Measurements from ENCODE around the gene SLC25A20.

The SLC25A20 gene

GRCh38 chr3:48899273-48899672 is 591 bp upstream of the SLC25A20 start:
- no peak for DNase-seq (ENCODE audit: extremely low read depth in 1 of 2, low read depth in 1 of 2)

- DNase-seq (ENCODE audit: extremely low read depth in 1 of 2, low read depth in 1 of 2), result no peak
These were observed 964 bp downstream of the SLC25A20 start for GRCh38 chr3:48897460-48898376.

GRCh38 chr3:48896936-48897335 is 1.7 kb downstream of the SLC25A20 start:
- DNase-seq (ENCODE audit: extremely low read depth in 1 of 2, low read depth in 1 of 2), result no peak

GRCh38 chr3:48894516-48894915 is 4.2 kb downstream of the SLC25A20 start:
- no peak for DNase-seq (ENCODE audit: extremely low read depth in 1 of 2, low read depth in 1 of 2)

DNA sequence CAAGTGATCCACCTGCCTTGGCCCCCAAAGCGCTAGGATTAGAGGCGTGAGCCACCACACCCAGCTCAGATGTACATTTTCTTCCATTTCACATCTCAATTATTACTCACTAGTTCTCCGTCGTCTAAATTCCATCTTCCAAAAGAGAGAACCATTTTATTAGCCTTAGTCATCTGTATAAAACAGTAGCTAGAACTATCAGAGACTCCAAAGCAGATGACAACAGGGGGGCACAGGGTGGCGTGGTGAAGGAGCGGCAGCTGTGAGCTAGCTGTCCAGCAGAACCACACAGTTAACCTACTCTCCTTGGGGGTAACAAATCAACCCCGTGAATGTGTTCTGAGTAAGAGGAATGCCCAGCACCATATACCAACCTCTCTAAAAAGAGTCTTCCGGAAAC is 7.1 kb downstream of the SLC25A20 start:
- DNase-seq (ENCODE audit: extremely low read depth in 1 of 2, low read depth in 1 of 2), result no peak

DNA sequence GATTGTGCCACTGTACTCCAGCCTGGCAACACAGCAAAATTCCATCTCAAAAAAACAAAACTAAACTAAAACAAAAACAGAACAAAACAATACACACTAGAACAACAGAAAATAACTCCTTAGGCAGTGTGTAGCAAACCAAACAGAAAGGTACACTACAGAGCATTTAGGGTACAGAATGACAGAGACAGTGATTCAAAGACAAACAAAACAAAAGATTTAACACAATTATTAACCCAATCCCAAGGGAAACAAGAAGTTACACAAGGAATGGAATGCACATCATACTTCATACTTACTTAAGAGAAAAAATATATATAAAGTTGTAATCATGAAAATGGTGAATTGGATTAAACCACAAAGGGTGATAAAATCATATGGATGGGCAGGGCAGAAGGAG is 12.9 kb downstream of the SLC25A20 start:
- no peak for DNase-seq (ENCODE audit: extremely low read depth in 1 of 2, low read depth in 1 of 2)

DNA sequence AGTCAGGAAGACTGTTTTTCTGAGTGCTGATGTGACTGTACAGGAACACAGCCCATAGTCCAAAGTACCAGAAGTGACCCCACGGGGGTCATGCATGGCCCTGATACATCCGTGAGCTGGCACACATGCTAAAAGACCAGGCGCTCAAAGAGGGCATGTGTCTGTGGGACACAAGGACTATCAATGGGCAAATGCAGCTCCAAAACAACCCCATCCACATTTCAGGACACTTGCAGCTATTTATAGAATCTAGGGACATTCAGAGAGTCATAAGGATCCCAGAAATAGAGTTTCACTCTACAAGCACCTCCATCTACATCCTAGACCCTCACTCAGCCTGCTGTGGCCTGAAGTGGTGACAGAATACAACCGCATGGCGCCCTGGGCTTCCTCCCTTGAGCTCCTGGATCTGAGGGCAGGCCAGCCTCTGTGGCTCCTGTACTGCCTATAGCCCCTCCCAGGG is 17.0 kb downstream of the SLC25A20 start:
- no peak for DNase-seq (ENCODE audit: extremely low read depth in 1 of 2, low read depth in 1 of 2)

DNA sequence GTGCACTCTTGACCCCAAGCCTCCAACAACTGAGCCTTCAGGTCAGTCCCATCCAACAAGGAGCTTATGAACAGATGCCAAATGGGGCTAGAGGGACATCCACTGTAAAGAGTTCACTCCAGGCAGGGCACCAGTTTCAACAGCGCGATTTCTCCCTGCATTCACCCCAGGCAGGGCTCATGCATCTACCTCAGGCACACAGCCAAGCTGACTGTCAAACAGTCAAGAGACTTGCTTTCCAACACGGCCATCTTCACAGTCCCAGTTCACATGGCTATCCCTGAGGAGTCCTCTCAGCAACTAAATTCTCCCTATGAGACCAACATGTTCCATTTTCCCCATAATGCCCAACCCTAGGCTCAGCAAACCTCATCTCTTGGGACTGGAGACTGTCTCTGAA is 17.7 kb downstream of the SLC25A20 start:
- DNase-seq (ENCODE audit: extremely low read depth in 1 of 2, low read depth in 1 of 2), result no peak

DNA sequence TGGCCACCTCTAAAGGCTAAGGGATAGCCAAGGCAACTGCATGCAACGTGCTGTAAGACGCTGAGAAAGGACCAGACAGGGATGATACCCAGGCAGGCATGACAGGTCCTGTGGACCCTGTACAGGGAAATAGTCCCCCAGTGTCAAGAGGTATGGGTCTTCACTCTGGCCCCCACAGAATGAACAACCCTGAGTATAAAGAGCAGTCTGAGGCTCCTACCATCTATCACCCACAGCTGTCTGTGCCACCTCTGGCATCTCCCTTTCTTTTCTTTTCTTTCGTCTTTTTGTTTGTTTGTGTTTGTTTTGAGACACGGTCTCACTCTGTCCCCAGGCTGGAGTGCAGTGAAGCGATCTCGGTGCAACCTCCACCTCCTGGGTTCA is 18.7 kb downstream of the SLC25A20 start:
- DNase-seq (ENCODE audit: extremely low read depth in 1 of 2, low read depth in 1 of 2), result no peak

DNA sequence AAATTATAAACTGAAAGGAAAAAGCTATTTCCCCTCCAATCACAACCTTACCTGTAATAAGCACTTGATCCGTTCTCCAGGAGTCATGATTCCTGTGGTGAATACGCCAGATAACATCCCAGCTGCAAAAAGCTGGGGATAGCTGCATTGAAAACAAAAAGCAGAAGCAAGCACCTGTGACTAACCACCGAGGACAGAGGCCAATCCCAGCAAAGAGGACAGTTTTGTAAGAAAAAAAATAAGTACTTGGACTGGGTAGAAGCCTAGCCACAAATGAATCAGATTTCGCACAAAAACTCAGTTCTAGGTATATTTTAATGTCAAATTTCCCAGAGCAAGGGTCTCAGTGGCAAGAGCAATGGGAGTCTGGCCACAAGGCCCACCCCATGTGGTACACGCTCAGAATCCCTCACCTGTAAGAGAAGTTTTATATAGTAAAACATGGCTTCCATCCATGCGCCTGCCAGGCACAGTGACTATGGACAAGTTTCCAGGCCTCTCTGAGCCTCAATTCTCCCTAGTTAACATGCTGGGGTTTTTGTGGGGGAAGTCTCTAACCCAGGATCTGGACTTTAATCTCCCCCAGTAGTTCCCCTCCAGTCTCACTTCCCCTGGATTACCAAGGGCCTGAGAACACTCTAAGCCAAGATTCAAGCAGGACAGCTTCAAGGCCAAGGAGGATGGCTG is 19.2 kb downstream of the SLC25A20 start:
- no peak for DNase-seq (ENCODE audit: extremely low read depth in 1 of 2, low read depth in 1 of 2)

GRCh38 chr3:48877671-48878070 is 21.0 kb downstream of the SLC25A20 start:
- DNase-seq (ENCODE audit: extremely low read depth in 1 of 2, low read depth in 1 of 2), result no peak

GRCh38 chr3:48863122-48863521 is 35.6 kb downstream of the SLC25A20 start:
- DNase-seq (ENCODE audit: extremely low read depth in 1 of 2, low read depth in 1 of 2), result no peak

GRCh38 chr3:48859206-48859605 is 39.5 kb downstream of the SLC25A20 start:
- no peak for DNase-seq (ENCODE audit: extremely low read depth in 1 of 2, low read depth in 1 of 2)

DNA sequence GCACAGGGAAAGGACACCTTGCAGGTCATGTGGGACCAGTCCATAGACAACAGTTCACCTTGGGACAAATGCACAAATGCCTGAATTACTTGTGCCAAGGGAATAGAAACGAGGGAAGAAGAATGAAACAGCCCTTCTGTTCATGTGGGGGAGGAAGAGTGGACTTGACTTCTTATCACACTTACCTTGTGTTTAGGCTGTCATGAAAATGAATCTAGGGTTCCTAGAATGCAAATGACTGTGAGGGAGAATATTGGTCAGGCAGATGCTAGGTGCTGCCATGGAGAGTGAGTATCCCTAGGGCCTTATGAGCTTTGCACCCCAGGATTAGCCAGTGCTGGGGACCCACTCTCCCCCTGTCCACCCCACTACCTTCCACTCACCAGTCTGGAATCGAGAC is 40.0 kb downstream of the SLC25A20 start:
- DNase-seq (ENCODE audit: extremely low read depth in 1 of 2, low read depth in 1 of 2), result no peak

GRCh38 chr3:48857641-48858040 is 41.0 kb downstream of the SLC25A20 start:
- DNase-seq (ENCODE audit: extremely low read depth in 1 of 2, low read depth in 1 of 2), result no peak

DNA sequence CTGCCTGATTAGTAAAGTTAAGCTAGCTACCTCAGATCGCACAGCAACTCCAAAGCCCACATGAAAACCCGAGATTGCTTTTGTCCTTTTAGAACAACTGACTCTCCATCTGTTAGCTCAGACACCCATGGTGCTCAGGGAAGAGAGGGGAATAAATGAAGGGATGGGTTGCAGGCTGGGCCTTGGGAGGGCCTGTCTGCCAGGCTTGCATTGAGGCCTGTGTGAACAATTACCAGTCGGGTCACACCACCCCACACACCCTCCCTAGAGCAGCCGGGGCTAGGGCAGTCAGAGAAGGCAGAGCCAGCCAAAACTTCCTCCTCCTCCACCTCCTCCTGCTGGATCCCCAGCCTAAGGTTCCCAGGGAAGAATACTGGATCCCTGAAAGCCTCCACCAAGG is 42.2 kb downstream of the SLC25A20 start:
- DNase-seq (ENCODE audit: extremely low read depth in 1 of 2, low read depth in 1 of 2), result no peak

- DNase-seq (ENCODE audit: extremely low read depth in 1 of 2, low read depth in 1 of 2), result no peak
These were observed 42.8 kb downstream of the SLC25A20 start for GRCh38 chr3:48855681-48856447.

DNA sequence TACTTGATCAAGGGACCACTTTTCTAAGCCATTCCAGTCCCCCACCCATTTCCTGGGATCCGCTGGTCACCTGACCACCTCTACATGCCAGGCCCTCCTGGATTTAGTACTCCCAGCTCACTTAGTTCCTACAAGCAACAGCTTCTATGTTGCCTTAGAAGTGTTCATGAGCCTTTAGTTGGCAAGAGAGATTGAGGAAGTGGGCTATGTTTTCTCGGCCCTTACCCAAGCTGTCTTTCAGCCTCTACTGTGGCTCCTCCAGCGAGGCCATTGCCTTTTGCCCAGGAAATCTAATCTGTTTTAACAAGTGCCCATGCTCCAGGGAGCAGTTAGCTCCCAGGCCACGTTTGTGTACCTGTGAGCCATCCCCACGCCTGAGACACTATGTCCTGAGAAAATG is 46.5 kb downstream of the SLC25A20 start:
- no peak for DNase-seq (ENCODE audit: extremely low read depth in 1 of 2, low read depth in 1 of 2)

- DNase-seq (ENCODE audit: extremely low read depth in 1 of 2, low read depth in 1 of 2), result no peak
These were observed 47.3 kb downstream of the SLC25A20 start for GRCh38 chr3:48851407-48851806.

DNA sequence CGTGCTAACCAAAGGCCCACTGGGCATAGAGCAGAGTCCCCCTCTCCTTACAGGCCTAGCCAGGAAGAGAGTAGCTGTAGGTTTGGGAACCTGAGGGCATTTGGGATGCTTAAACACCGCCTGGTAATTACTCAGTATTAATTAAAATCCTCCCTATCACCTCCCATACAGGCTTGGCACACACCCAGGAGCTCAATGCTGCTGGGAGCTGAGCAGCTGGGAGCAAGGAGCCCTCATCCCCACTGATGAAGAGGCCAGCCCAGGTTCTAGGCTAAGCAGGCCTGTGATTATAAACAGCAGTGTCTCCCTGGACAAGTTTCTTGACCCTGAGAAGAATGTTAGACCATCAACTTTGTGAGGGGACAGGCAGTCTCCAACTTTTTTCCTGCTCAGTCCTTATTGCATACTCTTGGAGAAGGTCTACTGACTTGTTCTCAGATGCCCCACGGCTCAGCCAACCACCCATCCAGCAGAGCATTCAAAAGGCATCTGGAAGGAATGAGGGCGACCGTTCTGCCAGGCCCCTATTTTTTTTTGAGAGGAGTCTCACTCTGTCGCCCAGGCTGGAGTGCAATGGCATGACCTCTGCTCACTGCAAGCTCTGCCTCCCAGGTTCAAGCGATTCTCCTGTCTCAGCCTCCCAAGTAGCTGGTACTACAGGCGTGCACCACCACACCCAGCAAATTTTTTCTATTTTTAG is 49.7 kb downstream of the SLC25A20 start:
- no peak for DNase-seq (ENCODE audit: extremely low read depth in 1 of 2, low read depth in 1 of 2)

Measured in stimulated activated CD8-positive, alpha-beta memory T cell treated with anti-CD3 and anti-CD28 coated beads, Interleukin-7, amount 100 ng/mL, for 48 hours (primary cell).